OCI-LY7 (cell line): ENCODE measurements around the gene CARNS1. TPM values are rescaled to one million over a fixed set of nuclear protein-coding genes. Genes with fewer than 3 reads are reported as not detected.
"Not testable (repeated sequence)": the region's sequence is repeated elsewhere in the genome, so short reads cannot be mapped to it uniquely, and the experiment has no call there.

ENCODE experiments used
- BruUV-seq: library from RNA; stranded (reverse); fragments of 400-500 nt; replicated peaks from 2 replicates; lab custom pipeline; 2021; lab: Mats Ljungman, UMichigan
- CTCF ChIA-PET: fragments of 300-600 bp; sonication (Branson Sonifier 250); formaldehyde crosslinking; loops from one replicate; lab custom pipeline; 2022; ENCODE audit warnings: antibody characterized with exemption; ENCODE audit not compliant: unreplicated experiment; lab: Charles Lee
- POLR2A ChIA-PET: fragments of 300-600 bp; sonication (Branson Sonifier 250); formaldehyde crosslinking; loops from one replicate; lab custom pipeline; 2022; ENCODE audit warnings: antibody characterized with exemption; lab: Charles Lee
- DNase-seq: peaks from one replicate; pipeline ENCODE4 v3.0.0-alpha.2; 2015; ENCODE audit warnings: low spot score
- H2AFZ ChIP-seq: fragments of 200-600 bp; sonication (generic), shearing (Covaris generic); 2 replicates; pipeline ENCODE4 v1.6.1; 2014; ENCODE audit warnings: mild to moderate bottlenecking, antibody characterized with exemption, low read length, moderate library complexity
- H3K27ac ChIP-seq: fragments of 200-600 bp; sonication (generic); 2 replicates; pipeline ENCODE4 v1.5.1; 2014; ENCODE audit warnings: mixed run types, low read depth, mild to moderate bottlenecking, moderate library complexity, low read length, inconsistent platforms; ENCODE audit not compliant: poor library complexity, severe bottlenecking
- H3K36me3 ChIP-seq: fragments of 200-600 bp; sonication (generic); 2 replicates; pipeline ENCODE4 v1.6.1; 2014; ENCODE audit warnings: mild to moderate bottlenecking, antibody characterized with exemption, low read length, moderate library complexity, mixed read lengths; ENCODE audit not compliant: insufficient read depth
- H3K4me1 ChIP-seq: fragments of 200-600 bp; sonication (generic); 2 replicates; pipeline ENCODE4 v1.5.1; 2014; ENCODE audit warnings: mild to moderate bottlenecking, low read length; ENCODE audit not compliant: insufficient read depth, poor library complexity, severe bottlenecking
- H3K4me2 ChIP-seq: fragments of 200-600 bp; sonication (generic); 2 replicates; pipeline ENCODE4 v1.6.1; 2014; ENCODE audit warnings: mild to moderate bottlenecking, low read length
- H3K4me3 ChIP-seq: fragments of 200-600 bp; sonication (generic); 2 replicates; pipeline ENCODE4 v1.5.1; 2014; ENCODE audit warnings: mild to moderate bottlenecking, low read depth, low read length; ENCODE audit not compliant: poor library complexity, severe bottlenecking
- H3K79me2 ChIP-seq: fragments of 200-600 bp; sonication (generic); 2 replicates; pipeline ENCODE4 v1.6.1; 2016; ENCODE audit warnings: low read depth, mild to moderate bottlenecking, low read length, moderate library complexity, mixed read lengths; ENCODE audit not compliant: insufficient read depth
- H3K9me2 ChIP-seq: fragments of 200-600 bp; sonication (generic); 2 replicates; pipeline ENCODE4 v1.6.1; 2016; ENCODE audit warnings: mild to moderate bottlenecking, low read length, mixed read lengths; ENCODE audit not compliant: insufficient read depth
- H3K9me3 ChIP-seq: fragments of 200-600 bp; sonication (generic); 2 replicates; pipeline ENCODE4 v1.6.1; 2014; ENCODE audit warnings: mild to moderate bottlenecking, mixed run types, low read length, mixed read lengths
- H4K20me1 ChIP-seq: fragments of 200-600 bp; sonication (generic); 2 replicates; pipeline ENCODE4 v1.6.1; 2014; ENCODE audit warnings: mild to moderate bottlenecking, antibody characterized with exemption, low read length, moderate library complexity, mixed read lengths; ENCODE audit not compliant: insufficient read depth
- CTCF ChIP-seq: fragments of 200-600 bp; sonication (generic); conservative IDR thresholded peaks from 2 replicates; pipeline ENCODE4 v1.5.1; 2014; ENCODE audit warnings: mild to moderate bottlenecking, antibody characterized with exemption, low read length, moderate library complexity, mixed read lengths
- EZH2phosphoT487 ChIP-seq: fragments of 200-600 bp; sonication (generic); IDR thresholded peaks from 2 replicates; pipeline ENCODE4 v1.6.1; 2018; ENCODE audit warnings: low read depth, borderline replicate concordance, mild to moderate bottlenecking, mixed run types, antibody characterized with exemption, low read length, moderate library complexity, mixed read lengths
- intact Hi-C: fragments of 100-400 bp; cut with micrococcal nuclease; formaldehyde crosslinking; loops from one replicate; pipeline ENCODE4 v1.10.0; 2022; ENCODE audit not compliant: unreplicated experiment
- total RNA-seq, 2 experiments: library from RNA; depleted of rRNA in 1 of 2; stranded (reverse); fragments of >200 nt in 1 of 2; shearing (Covaris generic) in 1 of 2; gene quantifications; 2 replicates each; pipeline ENCODE4 v1.2.3, GENCODE V29; 2014 to 2022

CARNS1 gene
- total RNA-seq, 2 experiments from 2014 or later: 0.06 to 0.21 TPM

DNA sequence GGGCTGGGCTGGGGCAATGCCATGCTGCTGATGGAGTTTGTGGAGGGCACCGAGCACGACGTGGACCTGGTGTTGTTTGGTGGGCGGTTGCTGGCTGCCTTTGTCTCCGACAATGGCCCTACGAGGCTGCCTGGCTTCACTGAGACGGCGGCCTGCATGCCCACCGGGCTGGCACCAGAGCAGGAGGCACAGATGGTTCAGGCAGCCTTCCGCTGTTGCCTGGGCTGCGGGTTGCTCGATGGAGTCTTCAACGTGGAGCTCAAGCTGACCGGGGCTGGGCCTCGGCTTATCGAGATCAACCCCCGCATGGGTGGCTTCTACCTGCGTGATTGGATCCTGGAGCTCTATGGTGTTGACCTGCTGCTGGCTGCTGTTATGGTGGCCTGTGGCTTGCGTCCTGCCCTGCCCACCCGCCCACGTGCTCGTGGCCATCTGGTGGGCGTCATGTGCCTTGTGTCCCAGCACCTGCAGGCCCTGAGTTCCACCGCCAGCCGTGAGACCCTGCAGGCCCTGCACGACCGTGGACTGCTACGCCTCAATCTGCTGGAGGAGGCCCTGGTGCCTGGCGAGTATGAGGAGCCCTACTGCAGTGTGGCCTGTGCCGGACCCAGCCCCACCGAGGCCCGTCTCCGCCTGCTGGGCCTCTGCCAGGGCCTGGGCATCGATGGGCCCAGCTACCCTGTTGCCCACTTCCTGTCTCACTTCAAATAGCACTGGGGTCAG lies 8.6 kb downstream of the CARNS1 start:
- Histone ChIP-seq H3K9me2 (no peaks in the 10 kb centered on the region), H3K79me2 (peaks cover 6% of the 10 kb centered on the region; the same call in 1 of the 2 replicates), H3K9me3 (no peaks in the 10 kb centered on the region), H3K36me3 (no peaks in the 10 kb centered on the region), H3K27ac (no peak overlapping the region), H3K4me3 (no peak overlapping the region), H3K4me1 (peaks cover 33% of the 10 kb centered on the region), H3K4me2 (no peak overlapping the region), H2AFZ (no peak overlapping the region), H4K20me1 (no peaks in the 10 kb centered on the region)
- no TSS peak for BruUV-seq
- CTCF ChIA-PET: no interaction called here
- DNase-seq: no peak
- intact Hi-C loops: loop anchor here (5.0 kb wide), 1 partner anchor 83 kb away; the partner anchor contains the start of genes CDK2AP2 and PITPNM1
- POLR2A ChIA-PET: interaction anchor here (1.9 to 2.4 kb wide), 2 partner anchors 13 to 20 kb away, joined by 7 to 10 read pairs; partner anchors contain the start of genes PTPRCAP and TBC1D10C
- TF ChIP-seq EZH2phosphoT487 (no peak), CTCF (no peak)

GRCh38 chr11:67427364-67427859 lies 11.9 kb downstream of the CARNS1 start:
- Histone ChIP-seq H3K4me1 (peaks cover 20% of the 10 kb centered on the region), H3K4me3 (peak overlapping the region; percentile 82), H3K27ac (peak overlapping the region; percentile 46), H3K79me2 (peaks cover 16% of the 10 kb centered on the region; the same call in 1 of the 2 replicates), H2AFZ (peak overlapping the region; percentile 85; the same call in 1 of the 2 replicates), H3K36me3 (peaks cover 17% of the 10 kb centered on the region), H3K4me2 (peak overlapping the region; percentile 76)
- H3K9me2 ChIP-seq, H3K9me3 ChIP-seq, CTCF ChIA-PET, DNase-seq, H4K20me1 ChIP-seq, BruUV-seq, intact Hi-C loops: not testable (repeated sequence)
- POLR2A ChIA-PET: interaction anchor here (1.2 kb wide), 1 partner anchor 14 kb away, joined by 3 read pairs; no protein-coding TSS in a partner anchor

DNA sequence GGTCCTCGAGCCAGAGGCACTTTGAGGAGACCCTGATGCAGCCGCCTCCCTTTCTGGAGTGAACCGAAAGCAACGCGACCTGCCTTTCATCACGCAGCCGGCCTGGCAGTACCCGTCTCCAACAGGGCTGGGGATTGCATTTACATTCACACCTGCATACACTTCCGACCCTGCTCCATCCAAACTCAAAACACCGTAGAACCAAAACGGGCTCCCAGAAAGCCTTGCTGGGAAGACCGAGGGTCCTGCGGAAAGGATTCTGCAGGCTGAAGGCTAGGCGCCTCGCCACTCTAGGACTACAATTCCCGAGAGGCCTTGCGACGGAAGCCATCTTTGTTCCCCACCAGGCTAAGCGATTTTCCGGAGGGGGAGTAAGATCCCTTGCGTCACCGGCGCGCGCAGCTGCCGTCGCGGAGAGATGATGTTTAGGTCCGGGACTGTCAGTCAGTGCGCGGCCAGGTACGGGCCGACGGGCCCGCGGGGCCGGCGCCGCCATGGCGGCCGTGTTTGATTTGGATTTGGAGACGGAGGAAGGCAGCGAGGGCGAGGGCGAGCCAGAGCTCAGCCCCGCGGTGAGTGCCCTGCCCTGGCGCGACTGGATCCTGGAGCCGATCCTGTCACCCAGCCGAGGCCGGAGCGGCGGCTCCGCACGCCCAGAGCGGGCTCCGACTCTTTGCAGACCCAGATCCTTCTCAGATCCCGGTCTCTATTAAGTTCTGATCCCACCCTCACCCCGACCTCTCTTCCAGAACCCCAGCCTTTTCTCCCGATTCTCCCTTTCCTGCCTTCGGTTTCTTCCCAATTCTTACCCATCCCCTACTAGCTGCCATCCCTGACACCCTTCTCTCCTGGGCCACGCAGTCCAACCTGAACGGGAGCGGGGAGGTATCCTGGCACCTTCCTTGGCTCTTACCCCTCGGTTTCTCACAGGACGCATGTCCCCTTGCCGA lies 12.8 kb downstream of the CARNS1 start, which contains the start of gene RPS6KB2:
Gene RPS6KB2 (plus strand): TSS at position 443 of the 950 bp plus-strand sequence. CDS start 52 bp downstream, at position 495.
- Histone ChIP-seq H3K4me1 (peaks cover 26% of the 10 kb centered on the region), H3K79me2 (peaks cover 16% of the 10 kb centered on the region; the same call in 1 of the 2 replicates), H3K4me2 (peak within 1 kb of the TSS; percentile 78), H3K4me3 (peak within 1 kb of the TSS; percentile 82), H3K9me2 (no peaks in the 10 kb centered on the region), H2AFZ (peak within 1 kb of the TSS; percentile 85), H3K9me3 (no peaks in the 10 kb centered on the region), H3K36me3 (peaks cover 26% of the 10 kb centered on the region), H3K27ac (peak within 1 kb of the TSS; percentile 46), H4K20me1 (no peaks in the 10 kb centered on the region)
- intact Hi-C loops: no loop called here
- POLR2A ChIA-PET: interaction anchor here (1.0 to 1.2 kb wide), 3 partner anchors 9 to 25 kb away, joined by 3 read pairs; partner anchors contain the start of gene PTPRCAP
- BruUV-seq: no TSS peak
- TF ChIP-seq EZH2phosphoT487 (no peak), CTCF (no peak)
- CTCF ChIA-PET: no interaction called here
- peak; percentile 99 for DNase-seq
